A673 (cell line): ENCODE measurements around the gene TTLL10. TPM values are rescaled to one million over a fixed set of nuclear protein-coding genes. Genes with fewer than 3 reads are reported as not detected.

ENCODE experiments used
- BruUV-seq: library from RNA; stranded (reverse); fragments of 400-500 nt; replicated peaks from 2 replicates; lab custom pipeline; 2021; lab: Mats Ljungman, UMichigan
- CTCF ChIA-PET: fragments of 300-600 bp; sonication (Branson Sonifier 250); formaldehyde crosslinking; loops from one replicate; lab custom pipeline; 2022; ENCODE audit warnings: antibody characterized with exemption; lab: Charles Lee
- POLR2A ChIA-PET: fragments of 300-600 bp; sonication (Branson Sonifier 250); formaldehyde crosslinking; loops from one replicate; lab custom pipeline; 2022; ENCODE audit warnings: antibody characterized with exemption; ENCODE audit not compliant: low non-redundant PET; lab: Charles Lee
- DNase-seq: peaks from one replicate; pipeline ENCODE4 v3.0.0-alpha.2; 2015; ENCODE audit warnings: low spot score
- H3K27ac ChIP-seq: fragments of 200-600 bp; sonication (generic); 2 replicates; pipeline ENCODE4 v1.5.1; 2016; ENCODE audit warnings: mixed run types, low read depth, mild to moderate bottlenecking, mixed read lengths, antibody characterized with exemption, low read length; ENCODE audit not compliant: poor library complexity, severe bottlenecking
- H3K27me3 ChIP-seq: fragments of 200-600 bp; sonication (generic); replicated peaks from 2 replicates; pipeline ENCODE4 v1.6.1; 2017; ENCODE audit warnings: mixed run types, low read depth, mild to moderate bottlenecking, mixed read lengths, antibody characterized with exemption, low read length; ENCODE audit not compliant: insufficient read depth, poor library complexity
- H3K36me3 ChIP-seq: fragments of 200-600 bp; sonication (generic); 2 replicates; pipeline ENCODE4 v1.6.1; 2016; ENCODE audit warnings: mixed run types, mild to moderate bottlenecking, mixed read lengths, antibody characterized with exemption, low read length; ENCODE audit not compliant: insufficient read depth, poor library complexity, severe bottlenecking
- H3K4me1 ChIP-seq: fragments of 200-600 bp; sonication (generic); 2 replicates; pipeline ENCODE4 v1.6.1; 2017; ENCODE audit warnings: mixed run types, mild to moderate bottlenecking, mixed read lengths, antibody characterized with exemption, low read length; ENCODE audit not compliant: insufficient read depth, poor library complexity, severe bottlenecking
- H3K4me3 ChIP-seq: fragments of 200-600 bp; sonication (generic); 2 replicates; pipeline ENCODE4 v1.5.1; 2016; ENCODE audit warnings: low read depth, mixed run types, mild to moderate bottlenecking, mixed read lengths, low read length; ENCODE audit not compliant: poor library complexity, severe bottlenecking
- H3K9me3 ChIP-seq: fragments of 200-600 bp; sonication (generic); 2 replicates; pipeline ENCODE4 v1.6.1; 2016; ENCODE audit warnings: mixed run types, low read depth, mild to moderate bottlenecking, mixed read lengths, antibody characterized with exemption, low read length; ENCODE audit not compliant: poor library complexity, severe bottlenecking
- EZH2 ChIP-seq: fragments of 200-600 bp; sonication (generic); IDR thresholded peaks from 2 replicates; pipeline ENCODE4 v1.6.1; 2017; ENCODE audit warnings: borderline replicate concordance, low read depth, mild to moderate bottlenecking, mixed read lengths, antibody characterized with exemption, low read length; ENCODE audit not compliant: poor library complexity, severe bottlenecking
- intact Hi-C: fragments of 100-400 bp; cut with micrococcal nuclease; formaldehyde crosslinking; loops from one replicate; pipeline ENCODE4 v1.10.0; 2022; ENCODE audit not compliant: unreplicated experiment
- total RNA-seq: library from RNA; stranded (reverse); gene quantifications from 2 replicates; pipeline ENCODE4 v1.2.3, GENCODE V29; 2021
- TF ChIP-seq, protein P1 (sequence below): fragments of 300-800, 200-600 bp; sonication (generic); conservative IDR thresholded peaks from 2 replicates; pipeline ENCODE4 v1.5.1; 2017; ENCODE audit warnings: low read depth, mild to moderate bottlenecking, antibody characterized with exemption, low read length, moderate library complexity, mixed read lengths

Gene TTLL10
- total RNA-seq, 1 experiment from 2014 or later, result not detected

DNA sequence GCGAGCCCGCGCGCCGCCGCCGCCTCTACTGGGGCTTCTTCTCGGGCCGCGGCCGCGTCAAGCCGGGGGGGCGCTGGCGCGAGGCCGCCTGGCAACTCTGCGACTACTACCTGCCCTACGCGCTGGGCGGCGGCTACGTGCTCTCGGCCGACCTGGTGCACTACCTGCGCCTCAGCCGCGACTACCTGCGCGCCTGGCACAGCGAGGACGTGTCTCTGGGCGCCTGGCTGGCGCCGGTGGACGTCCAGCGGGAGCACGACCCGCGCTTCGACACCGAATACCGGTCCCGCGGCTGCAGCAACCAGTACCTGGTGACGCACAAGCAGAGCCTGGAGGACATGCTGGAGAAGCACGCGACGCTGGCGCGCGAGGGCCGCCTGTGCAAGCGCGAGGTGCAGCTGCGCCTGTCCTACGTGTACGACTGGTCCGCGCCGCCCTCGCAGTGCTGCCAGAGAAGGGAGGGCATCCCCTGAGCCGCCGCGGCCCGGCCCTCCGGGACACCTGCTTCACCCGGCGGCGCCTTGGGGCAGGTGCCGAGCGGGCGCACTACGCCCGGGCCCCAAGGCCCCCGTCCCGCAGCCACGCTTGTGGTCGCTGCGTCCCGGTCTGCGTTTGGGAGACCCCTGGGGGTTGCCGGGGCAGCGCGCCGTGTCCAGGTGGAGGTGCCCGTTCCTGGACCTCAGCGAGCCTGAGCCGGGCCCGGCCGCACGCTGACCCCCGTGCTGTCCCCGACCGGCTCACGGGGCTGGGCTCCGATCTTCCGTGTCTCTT lies 59.3 kb downstream of the TTLL10 start:
- peaks cover 24% of the 10 kb centered on the region for H3K4me1 ChIP-seq
- CTCF ChIA-PET, result no interaction called here
- peak overlapping the region; percentile 41 for H3K27ac ChIP-seq
- peak overlapping the region; percentile 31 for H3K4me3 ChIP-seq
- TF ChIP-seq EZH2, result no peak
- DNase-seq, result no peak
- intact Hi-C loops, result loop anchor here (5.0 kb wide), 1 partner anchor 111 kb away; no protein-coding TSS in a partner anchor
- no TSS peak for BruUV-seq
- peaks cover 25% of the 10 kb centered on the region for H3K36me3 ChIP-seq
- POLR2A ChIA-PET, result no interaction called here
- no peaks in the 10 kb centered on the region for H3K9me3 ChIP-seq
- no peaks in the 10 kb centered on the region for H3K27me3 ChIP-seq

DNA sequence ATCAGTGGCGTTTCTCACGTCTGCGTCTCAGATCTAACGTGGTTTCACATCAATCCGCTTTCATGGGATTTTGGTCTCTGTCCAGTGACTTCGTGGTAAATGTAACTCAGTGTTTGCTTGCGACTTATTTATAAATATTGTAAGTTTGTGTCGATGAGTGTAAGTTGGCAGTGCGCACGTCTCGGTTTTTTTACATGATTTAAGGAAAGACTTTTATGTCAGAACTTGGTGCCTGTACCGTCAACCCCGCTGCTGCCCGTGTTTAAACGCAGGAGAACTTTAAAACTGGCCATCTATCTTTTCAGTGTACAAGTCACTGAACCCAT lies 59.9 kb downstream of the TTLL10 start:
- Histone ChIP-seq H3K4me1 (peaks cover 24% of the 10 kb centered on the region), H3K27ac (peak overlapping the region; percentile 41), H3K27me3 (no peaks in the 10 kb centered on the region), H3K4me3 (peak overlapping the region; percentile 31), H3K36me3 (peaks cover 19% of the 10 kb centered on the region), H3K9me3 (no peaks in the 10 kb centered on the region)
- DNase-seq, result no peak
- BruUV-seq, result no TSS peak
- intact Hi-C loops, result loop anchor here (5.0 kb wide), 1 partner anchor 111 kb away; no protein-coding TSS in a partner anchor
- TF ChIP-seq, protein P1, sequence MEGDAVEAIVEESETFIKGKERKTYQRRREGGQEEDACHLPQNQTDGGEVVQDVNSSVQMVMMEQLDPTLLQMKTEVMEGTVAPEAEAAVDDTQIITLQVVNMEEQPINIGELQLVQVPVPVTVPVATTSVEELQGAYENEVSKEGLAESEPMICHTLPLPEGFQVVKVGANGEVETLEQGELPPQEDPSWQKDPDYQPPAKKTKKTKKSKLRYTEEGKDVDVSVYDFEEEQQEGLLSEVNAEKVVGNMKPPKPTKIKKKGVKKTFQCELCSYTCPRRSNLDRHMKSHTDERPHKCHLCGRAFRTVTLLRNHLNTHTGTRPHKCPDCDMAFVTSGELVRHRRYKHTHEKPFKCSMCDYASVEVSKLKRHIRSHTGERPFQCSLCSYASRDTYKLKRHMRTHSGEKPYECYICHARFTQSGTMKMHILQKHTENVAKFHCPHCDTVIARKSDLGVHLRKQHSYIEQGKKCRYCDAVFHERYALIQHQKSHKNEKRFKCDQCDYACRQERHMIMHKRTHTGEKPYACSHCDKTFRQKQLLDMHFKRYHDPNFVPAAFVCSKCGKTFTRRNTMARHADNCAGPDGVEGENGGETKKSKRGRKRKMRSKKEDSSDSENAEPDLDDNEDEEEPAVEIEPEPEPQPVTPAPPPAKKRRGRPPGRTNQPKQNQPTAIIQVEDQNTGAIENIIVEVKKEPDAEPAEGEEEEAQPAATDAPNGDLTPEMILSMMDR, result no peak
- no peak for TF ChIP-seq EZH2
- ChIA-PET POLR2A (no interaction called here), CTCF (no interaction called here)

DNA sequence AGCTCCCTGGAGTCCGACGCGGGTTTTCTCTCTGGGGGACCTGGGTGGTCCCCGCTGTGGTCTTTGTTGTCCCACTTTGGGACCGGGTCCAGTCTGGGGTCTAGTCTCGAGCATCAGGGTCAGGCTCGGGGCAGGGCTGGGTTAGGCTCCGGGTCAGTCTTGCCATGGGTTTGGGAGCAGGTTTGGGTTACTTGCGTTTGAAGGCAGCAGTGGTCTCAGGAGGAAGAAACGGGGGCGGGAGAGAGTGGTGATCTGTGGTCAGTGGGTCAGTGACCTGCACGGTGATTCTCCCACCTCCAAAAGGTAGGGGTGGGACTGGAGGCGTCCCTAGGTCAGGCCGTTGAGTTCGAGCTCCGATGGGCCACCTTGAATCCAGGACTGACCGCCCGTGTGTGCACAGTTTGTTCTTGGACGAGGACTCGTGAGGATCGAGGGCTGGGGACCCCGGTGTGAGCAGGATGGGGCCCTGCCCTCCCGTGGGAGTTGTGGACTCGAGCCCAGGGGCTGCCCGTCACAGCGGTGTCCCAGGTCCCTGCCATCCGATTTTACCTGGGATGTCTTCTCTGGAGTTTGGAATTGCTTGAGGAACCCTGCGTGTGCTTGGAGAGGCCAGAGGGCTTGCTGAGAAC lies 60.6 kb downstream of the TTLL10 start:
- Histone ChIP-seq H3K4me3 (peak overlapping the region; percentile 31), H3K4me1 (peaks cover 24% of the 10 kb centered on the region), H3K27me3 (no peaks in the 10 kb centered on the region), H3K36me3 (peaks cover 17% of the 10 kb centered on the region), H3K27ac (peak overlapping the region; percentile 41), H3K9me3 (no peaks in the 10 kb centered on the region)
- CTCF ChIA-PET, result no interaction called here
- DNase-seq, result no peak
- no peak for TF ChIP-seq EZH2
- TF ChIP-seq, protein P1, result no peak
- BruUV-seq, result no TSS peak
- intact Hi-C loops, result loop anchor here (5.0 kb wide), 1 partner anchor 112 kb away; no protein-coding TSS in a partner anchor
- POLR2A ChIA-PET, result no interaction called here
